Stimulated activated naive CD8-positive, alpha-beta T cell treated with anti-CD3 and anti-CD28 coated beads, Interleukin-15, Interleukin-2, amounts not matched to agents 100 U/mL and 50 U/mL, for 24 hours (primary cell): ENCODE results near the gene C16orf95.
"Not testable (repeated sequence)": the region's sequence is repeated elsewhere in the genome, so short reads cannot be mapped to it uniquely, and the experiment has no call there.

Experiments
- ATAC-seq: fragments of 150-1000 bp; cut with Tn5 transposase; one replicate; pipeline ENCODE4 v1.10.0; 2021
- DNase-seq: peaks from one replicate; pipeline ENCODE4 v3.0.0; 2021

Gene C16orf95, protein sequence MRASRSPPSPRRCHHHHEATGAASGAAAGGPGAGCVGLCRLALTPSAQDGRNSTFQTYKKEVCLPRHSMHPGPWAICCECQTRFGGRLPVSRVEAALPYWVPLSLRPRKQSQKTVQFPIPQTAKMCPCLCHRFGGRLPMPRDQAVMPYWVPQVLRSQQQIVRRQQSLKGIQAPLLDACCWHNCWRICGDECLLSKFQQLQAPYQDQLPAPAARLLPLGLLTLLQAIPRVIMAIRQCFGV

DNA sequence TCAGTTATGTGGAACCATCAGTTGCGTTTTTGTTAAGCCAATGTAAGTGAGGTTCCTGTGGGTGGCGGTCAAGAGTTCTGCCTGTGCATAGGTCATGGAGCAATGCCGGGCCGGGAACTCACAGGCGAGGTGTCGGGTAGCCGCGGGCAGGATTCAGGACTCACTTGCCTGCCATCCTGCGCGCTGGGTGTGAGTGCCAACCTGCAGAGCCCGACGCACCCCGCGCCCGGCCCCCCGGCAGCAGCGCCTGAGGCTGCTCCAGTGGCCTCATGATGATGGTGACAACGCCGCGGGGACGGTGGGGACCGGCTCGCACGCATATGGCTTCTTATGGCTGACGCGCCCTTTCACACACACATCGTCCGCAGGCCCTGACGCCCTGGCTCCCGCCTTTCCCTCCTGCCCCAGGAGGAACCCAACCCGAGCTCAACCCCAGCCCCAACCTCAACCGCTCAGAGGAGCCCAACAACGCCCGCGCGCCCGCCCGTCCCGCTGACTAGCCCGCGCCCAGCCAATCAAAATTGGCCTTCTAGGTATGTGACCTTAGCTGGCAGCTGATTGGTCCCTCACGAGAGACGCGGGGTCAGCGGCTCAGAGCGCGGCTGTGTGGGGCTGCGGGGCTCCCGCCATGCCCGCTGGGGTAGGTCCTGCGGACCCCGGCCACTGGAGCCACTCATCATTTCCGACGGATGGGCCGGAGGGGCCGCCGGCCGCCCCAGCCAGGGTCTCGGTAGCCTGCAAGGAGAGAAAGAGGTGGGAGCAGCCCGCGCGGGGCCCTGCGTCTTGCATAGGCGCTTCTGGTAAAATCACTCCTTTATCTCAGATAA, at the start of gene C16orf95:
Gene C16orf95 (minus strand): TSS at position 470 of the 827 bp plus-strand sequence. CDS start 150 bp downstream, at position 320.
- DNase-seq, result peak; percentile 96
- peak; percentile 96 for ATAC-seq

DNA sequence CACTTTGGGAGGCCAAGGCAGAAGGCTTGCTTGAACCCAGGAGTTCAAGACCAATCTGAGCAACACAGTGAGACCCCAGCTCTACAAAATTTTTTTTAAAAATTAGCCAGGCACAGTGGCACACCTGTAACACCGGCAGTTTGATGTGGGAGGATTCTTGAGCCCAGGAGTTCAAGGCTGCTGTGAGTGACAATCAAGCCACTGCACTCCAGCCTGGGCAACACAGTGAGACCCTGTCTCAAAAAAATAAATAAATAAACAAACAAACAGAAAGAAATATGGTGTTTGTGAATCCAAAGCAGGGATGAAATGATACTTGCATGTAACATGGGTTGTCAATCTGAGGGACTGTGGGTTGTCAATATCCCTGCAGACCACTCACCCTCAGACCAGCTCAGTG, 49.7 kb upstream of the C16orf95 start:
- ATAC-seq, result no peak
- no peak for DNase-seq

DNA sequence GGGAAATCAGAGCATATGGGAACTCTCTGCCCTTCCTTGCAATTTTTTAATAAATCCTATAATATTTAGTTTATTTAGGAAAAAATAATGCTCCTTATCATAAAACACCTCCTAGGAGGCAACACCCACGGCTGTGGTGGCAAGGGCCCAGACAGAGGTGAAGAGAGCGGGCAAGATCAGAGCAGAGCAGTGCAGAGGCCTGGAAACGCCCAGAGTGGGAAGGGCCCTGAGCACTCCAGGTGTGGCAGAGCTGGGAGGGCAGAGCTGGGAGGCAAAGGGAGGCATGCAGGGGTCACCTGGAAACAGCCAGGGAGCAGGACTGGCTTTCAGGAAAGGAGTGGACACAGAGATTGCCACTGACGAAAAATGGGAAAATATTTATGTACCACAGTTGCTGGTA, 49.1 kb upstream of the C16orf95 start:
- DNase-seq (no peak), ATAC-seq (no peak)

DNA sequence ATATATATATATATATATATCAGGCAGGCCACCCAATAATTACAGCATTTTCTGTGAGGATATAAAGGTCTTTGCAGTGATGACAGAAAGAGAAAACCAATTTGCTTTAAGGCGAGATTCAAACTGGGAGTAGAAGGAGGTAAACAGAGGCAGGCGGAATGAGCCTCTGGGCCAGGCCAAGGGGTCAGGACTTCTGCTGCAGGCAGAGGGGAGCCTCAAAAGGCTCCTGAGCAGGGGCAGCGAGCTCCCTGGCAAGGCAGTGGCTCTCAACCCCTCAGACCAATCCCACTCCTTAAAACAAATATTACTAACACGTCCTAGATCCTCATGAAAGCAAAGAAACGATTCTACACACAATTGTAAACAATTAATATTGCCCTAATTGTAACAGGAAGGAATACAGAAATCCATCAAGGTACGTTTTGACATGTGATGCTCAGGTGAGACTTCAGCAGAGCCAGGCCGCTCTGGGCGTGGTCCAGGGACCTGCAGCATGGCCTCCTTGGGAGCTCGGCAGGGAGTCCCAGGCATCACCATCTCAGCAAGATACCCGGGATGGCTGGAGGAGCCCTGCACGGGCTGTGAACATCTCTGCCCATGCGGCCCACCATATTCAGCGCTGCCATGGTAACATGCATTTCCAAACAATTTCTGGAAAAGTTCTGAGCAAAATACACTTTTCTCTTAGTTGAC, 48.0 kb upstream of the C16orf95 start:
- DNase-seq, result no peak
- ATAC-seq, result no peak

DNA sequence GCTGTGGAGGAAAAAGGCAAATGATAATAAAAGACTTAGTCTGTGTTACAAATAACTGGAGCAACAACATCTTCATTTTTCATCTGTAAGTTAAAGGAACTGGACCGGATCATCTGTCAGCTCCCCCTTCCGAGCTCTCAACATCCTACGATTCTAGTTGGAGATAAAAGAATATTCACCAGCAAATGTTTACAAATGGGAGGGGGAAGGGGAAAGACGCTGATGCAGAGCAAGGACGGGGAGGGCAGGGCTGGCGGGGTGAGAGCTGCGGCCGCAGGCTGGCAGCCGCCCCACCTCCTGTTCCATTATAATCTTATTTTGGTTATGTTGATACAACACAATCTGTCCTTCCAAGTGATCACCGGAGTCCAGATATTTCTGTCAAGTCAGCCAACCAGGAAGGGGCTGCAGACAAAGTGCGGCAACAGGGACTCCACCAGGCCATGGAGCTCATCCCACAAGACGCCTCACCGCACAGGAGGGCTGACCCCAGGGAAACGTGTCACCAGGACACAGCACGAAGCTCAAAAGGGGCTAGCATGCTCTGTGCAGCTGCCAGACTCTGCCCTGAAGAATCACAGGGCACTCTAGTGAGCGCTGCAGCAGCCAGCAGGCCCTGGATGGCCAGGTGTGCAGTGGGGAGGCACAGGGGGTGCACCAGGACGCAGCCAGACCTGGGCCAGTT, 46.7 kb upstream of the C16orf95 start:
- no peak for ATAC-seq
- DNase-seq, result no peak

DNA sequence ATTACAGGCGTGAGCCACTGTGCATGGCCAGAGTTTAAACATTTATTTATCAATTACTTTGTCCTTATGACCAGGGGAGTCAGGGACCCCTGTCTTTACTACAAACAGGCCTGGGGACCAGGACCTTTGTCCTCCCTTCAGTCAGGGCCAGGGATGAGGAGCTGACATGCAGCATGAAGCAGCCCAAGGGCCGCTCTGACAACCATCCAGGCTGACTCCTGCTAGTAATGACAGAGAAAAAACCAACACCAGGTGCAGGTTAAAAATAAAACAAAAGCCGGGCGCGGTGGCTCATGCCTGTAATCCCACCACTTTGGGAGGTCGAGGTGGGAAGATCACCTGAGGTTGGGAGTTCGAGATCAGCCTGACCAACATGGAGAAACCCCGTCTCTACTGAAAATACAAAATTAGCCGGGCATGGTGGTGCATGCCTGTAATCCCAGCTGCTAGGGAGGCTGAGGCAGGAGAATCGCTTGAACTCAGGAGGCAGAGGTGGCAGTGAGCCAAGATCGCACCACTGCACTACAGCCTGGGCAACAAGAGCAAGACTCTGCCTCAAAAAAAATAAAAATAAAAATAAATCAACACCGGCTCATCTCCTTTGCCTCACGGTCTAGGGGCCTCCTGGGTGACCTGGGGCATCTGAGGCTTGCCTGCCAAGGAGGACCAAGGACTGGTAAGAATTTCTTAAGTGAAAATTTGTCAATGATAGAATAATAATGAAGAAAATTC, 45.8 kb upstream of the C16orf95 start:
- DNase-seq, ATAC-seq: not testable (repeated sequence)

DNA sequence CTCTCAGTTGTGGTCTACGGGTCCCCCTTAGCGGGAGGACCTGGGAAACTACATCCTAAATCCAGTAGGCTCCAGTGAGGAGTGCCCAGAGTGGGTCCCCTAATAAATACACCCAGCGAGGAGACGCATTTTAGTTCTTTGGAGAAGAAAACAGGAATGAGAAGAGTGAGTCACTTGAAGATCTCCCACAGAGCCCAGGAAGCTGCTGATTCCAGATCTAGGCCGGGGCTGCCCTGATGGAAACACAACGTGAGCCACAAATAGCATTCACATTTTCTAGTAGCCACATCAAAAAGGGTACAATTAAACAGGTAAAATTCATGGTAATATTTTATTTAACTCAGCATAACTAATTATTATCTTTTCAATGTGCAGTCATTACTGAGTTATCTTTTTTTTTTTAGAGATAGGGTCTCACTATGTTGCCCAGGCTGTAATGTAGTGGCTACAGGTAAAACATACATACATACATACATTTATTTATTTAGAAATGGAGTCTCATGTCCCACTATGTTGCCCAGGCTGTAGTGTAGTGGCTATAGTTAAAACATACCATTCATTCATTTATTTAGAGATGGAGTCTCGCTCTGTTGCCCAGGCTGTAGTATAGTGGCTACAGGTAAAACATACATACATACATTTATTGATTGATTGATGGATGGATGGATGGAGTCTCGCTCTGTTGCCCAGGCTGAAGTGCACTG, 44.9 kb upstream of the C16orf95 start:
- DNase-seq, result no peak
- ATAC-seq, result no peak

DNA sequence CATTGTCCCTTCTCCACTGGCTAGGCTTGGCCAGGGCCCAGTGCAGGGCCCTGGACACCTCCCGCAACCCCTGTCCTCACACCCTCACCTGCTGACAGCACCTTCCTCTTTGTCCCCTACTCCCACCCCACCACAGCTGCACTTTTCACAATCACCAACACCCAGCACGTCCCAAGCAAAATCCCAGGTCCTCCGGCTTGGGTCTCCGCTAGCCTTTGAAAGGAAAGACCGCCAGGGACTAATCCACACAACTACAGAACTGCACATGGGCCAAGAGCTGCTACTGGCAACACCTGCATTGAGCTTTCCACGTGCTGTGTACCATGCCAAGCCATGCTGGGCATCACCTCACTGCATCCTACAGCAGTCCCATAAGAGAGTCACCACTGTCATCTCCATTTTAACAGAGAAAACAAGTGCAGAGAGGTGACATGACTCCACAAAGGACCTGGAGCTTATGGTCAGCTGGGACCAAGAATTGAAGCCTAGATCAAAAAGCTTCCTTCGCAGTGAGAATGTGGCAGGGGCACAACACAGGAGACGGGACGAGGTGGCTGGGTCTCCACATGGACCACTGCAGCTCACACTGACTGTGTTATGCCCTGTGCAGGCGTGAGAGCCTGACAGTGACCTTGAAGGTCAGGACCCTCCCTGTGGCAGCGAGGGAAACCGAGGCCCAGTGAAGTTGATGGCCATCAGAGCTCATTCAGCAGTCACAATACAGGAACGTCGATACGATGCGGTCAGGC, 43.8 kb upstream of the C16orf95 start:
- DNase-seq (no peak), ATAC-seq (no peak)

DNA sequence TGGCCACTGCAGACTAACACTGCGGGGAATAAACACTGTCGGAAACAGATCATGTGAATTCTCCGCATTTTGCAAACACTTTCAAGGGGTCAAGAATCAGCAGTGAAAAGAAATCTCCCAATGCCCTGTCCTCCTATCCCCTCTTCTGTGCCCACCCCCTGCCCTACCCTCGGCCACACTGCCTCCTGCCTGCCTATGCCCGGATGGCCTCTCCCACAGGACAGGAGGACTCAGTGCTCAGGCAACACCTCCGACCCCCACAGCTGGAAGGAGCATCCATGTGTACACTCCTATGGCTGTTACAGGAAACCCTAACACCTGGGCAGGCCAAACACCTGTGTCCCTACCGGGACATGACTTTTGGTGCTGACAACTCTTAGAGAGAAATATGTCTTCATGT, 41.9 kb upstream of the C16orf95 start:
- ATAC-seq, result no peak
- DNase-seq, result no peak

DNA sequence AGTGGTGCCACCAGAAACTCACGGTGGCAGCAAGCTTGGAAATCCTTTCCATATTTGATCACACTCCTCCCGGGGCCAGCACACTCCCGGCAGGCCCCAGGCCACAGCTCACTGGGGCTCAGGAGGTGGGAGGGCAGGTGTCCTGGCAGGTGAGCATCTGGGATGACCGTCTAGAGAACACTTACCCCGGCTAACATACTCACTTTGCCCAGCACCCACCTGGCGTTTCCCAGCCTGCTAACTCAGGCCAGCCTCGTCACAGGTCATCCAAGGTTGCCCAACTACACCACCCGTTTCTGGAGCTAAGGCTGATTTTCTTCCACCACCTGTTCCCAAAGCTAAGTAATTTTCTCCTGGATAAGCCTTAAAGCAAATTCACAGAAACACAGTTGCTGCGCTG, 41.5 kb upstream of the C16orf95 start:
- DNase-seq (no peak), ATAC-seq (no peak)

DNA sequence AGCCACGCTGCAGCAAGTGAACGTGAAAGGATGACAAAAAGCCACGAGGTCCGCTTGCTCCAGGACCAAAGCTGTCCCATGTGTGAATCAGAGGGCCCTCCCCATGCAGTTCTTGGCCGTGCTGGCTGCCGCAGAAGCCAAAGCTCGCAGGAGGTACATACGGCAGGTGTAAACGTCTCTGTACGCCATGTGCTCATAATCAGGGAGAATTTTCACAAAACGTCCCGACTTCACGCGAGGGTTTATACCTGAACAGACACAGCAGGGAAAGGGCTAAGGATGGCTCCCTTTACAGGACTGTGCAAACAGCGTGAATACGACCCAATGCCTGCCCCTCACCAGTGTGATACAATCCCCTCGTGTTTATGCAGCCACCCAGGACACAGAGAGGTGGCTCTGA, 41.1 kb upstream of the C16orf95 start:
- no peak for DNase-seq
- ATAC-seq, result no peak

DNA sequence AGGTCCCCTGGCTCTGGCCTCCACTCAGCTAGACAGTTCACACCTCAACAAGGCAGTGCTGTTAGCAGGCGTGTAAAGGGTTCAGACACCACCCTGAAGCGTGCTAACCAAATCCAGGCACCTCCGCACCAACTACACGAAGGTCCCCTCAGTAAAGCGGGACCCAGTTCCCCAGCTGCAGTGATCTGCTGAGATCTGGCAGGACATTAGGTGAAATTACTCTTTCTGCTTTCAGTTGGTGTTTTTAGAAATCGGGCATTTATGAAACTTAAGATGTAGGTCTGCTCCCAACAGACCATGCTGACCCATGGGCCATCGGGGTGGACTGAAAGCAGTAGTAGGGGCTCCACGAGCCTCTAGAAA, 39.3 kb upstream of the C16orf95 start:
- no peak for ATAC-seq
- DNase-seq, result no peak

DNA sequence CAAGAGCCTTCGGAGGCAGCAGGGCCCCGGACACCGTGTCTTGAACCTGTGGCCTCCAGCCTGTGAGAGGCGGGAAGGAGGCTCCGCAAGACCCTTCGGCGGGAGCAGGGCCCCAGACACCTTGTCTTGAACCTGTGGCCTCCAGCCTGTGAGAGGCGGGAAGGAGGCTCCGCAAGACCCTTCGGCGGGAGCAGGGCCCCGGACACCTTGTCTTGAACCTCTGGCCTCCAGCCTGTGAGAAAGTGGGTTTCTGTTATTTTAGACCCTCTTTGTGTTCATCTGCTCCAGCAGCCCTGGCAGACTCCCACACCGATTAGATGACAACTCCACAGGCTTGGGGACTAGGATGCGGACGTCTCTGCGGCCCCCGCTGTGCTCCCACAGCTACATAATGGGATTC, 36.4 kb upstream of the C16orf95 start:
- no peak for DNase-seq

DNA sequence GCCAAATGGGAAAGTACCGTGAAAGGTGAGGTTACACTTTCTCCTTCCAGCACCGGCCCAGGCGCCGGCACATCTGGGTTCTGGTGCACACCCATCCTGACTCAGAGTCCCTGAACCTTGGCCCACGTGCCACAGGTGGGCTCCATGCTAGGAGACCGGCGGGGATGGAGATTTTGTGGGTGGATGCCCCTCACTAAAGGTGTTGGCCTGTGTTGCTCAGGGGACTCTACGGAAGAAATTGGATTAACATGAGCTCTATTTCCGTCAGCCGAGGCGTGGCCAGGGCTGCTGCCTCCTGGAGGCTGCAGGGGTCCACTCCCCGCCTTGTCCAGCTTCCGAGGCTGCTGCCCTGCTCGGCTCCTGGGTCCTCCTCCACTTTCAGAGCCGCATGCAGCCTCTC, 35.6 kb upstream of the C16orf95 start:
- ATAC-seq, result no peak

More for the DNA sequence above, 36.4 kb upstream of the C16orf95 start:
- ATAC-seq, result no peak

DNA sequence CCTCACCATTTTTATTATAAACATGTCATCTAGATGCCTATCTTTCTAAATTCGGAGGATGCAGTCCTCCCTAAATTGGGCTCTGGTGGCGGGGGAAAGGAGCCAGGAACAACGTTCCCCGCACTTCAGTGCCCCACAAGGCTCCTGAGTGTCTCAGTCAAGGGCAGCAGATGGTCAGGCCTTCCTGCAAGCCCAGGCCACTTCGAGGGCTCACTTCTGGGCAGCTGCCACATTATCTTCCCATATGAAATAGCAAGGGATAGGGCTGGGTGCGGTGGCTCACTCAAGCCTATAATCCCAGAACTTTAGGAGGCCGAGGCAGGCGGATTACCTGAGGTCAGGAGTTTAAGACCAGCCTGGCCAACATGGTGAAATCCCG, 34.1 kb upstream of the C16orf95 start:
- ATAC-seq (no peak), DNase-seq (no peak)

More for the DNA sequence above, 35.6 kb upstream of the C16orf95 start:
- DNase-seq, result no peak

DNA sequence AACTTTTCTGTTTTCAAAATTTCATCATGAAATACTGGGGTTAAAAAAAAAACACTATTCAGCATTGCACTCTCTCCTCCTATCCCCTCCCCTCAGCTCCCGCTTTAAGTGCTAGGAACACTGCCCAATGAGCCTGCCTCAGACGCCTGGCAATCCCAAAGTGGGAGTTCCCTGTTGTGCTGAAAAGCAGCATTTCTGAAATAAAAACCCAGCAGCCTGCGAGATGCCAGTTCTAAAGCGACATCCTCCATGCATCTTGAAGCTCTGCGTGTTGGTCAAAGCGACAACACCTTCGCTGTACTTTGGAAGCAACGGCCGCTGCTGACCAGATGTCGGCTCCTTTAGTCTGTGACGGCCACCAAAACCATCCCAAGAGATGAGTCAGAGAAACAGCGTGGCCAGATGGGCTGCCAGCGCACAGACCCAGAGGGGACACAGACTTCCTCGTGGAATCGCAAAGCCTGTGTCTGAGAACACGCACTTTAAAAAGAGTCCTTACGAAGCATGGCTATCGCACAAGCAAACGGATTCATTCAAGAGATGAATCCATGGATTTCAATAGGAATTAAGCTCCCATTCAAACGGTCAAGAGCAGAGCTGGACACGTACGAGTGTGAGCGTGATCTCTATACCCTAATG, 33.6 kb upstream of the C16orf95 start:
- DNase-seq (no peak), ATAC-seq (no peak)

DNA sequence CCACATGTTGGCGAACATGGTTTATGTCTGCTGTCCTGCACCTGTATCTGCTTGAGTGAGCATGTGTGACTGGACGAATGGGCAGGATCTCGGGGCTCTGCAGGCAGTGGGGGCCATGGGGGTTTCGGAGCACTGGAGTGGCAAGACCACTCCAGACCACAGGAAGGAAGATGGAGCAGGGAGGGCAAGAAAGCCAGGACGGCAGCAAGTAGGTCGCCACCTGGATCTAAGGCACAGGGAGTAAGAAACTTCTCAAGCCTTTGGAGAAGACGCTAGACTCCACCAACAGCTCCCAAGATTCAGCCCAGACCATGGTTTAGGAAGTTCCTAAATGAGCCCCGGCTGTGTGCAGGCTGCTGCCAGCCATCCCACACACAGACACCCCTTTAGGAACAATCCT, 32.8 kb upstream of the C16orf95 start:
- ATAC-seq (no peak), DNase-seq (no peak)

DNA sequence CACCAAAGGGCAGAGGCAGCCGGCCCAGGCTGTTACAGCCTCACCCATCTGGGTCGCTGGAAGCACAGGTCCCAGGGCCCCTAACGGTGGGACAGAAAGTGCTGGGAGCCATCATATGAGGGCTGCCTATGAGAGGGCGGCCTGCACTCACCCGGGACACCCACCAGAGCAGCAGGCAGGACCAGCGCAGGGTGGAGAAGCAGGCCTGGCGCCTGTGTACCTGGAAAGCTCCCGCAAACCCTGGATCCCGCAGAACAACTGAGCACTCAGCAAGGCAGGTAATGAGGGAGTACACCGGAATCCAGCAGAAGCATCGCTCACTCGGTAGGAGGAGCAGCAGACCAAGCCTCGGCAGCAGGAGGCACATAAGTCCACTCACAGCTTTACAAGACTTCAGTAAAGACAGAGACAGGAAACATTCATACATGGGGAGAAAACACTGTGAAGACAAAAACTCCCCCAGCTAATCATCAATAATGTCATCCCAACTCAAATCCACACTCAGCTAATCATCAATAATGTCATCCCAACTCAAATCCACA, 31.5 kb upstream of the C16orf95 start:
- no peak for ATAC-seq

DNA sequence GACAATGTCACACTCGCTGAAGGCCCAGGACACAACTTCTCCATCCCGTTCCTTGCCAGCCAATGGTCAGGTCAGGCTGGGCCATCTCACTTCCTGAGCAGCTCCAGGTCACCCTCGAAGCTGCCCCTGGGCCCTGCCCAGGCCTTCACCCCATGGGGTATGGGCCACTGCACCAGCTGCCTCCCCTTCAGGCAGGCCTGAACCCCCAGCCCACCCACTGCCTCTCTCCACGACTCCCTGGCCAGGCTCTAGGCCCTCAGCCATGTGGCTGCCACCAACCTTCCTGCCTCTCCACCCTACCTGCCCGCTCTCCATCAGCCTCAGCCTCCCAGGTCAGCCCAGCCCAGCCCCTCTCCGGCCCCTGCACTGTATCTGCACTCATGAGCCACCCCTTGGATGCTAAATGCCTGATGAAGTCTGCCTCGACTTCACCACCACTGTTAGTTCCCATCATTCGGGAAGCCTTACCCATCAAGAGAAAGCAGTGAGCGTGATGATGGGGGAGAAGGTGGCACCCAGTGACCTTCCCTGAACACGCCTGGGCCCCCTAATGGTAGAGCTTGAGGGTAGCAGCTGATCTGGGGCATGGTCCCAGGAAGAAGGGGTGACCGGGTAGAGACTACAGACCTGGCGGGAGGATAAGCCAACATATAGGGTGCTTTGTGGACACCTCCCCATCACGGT, 30.9 kb upstream of the C16orf95 start:
- DNase-seq (no peak), ATAC-seq (no peak)

More for the DNA sequence above, 31.5 kb upstream of the C16orf95 start:
- DNase-seq, result no peak
